Gastrocnemius medialis (tissue), 4 donors: ENCODE data around the gene KIAA0930. TPM values are rescaled to one million over a fixed set of nuclear protein-coding genes. Genes with fewer than 3 reads are reported as not detected.
"Not testable (repeated sequence)": the region's sequence is repeated elsewhere in the genome, so short reads cannot be mapped to it uniquely, and the experiment has no call there.

Experiments
- ATAC-seq, 2 donors: fragments of 150-250 bp; one replicate each; pipeline ENCODE4 v1.9.1; 2016
- DNase-seq, 2 donors: peaks; one replicate each; pipeline ENCODE4 v3.0.0-alpha.2; 2019
- H3K27ac ChIP-seq, 4 donors: fragments of 200-600 bp; sonication (generic); 1 replicate in 1 of 4; 2 replicates in 3 of 4; pipeline ENCODE4 v1.5.1; 2016 to 2018; ENCODE audit warnings: mild to moderate bottlenecking in 2 of 4, moderate library complexity in 1 of 4
- H3K27me3 ChIP-seq, 3 donors: fragments of 200-600 bp; sonication (generic) in 2 of 3; 1 replicate in 1 of 3; 2 replicates in 2 of 3; pipeline versions ENCODE4 v1.5.1 to v1.6.0; 2016 to 2019; ENCODE audit warnings: mild to moderate bottlenecking in 1 of 3, moderate library complexity in 1 of 3
- H3K36me3 ChIP-seq, 2 donors: fragments of 200-600 bp; sonication (generic) in 1 of 2; one replicate each; pipeline ENCODE4 v1.5.1; 2017 to 2018
- H3K4me1 ChIP-seq, 2 donors: fragments of 200-600 bp; sonication (generic) in 1 of 2; one replicate each; pipeline ENCODE4 v1.5.1; 2016 to 2017; ENCODE audit warnings: mild to moderate bottlenecking in 2 of 2
- H3K4me3 ChIP-seq, 4 donors: fragments of 200-600 bp; sonication (generic) in 3 of 4; 1 replicate in 1 of 4; 2 replicates in 3 of 4; pipeline ENCODE4 v1.5.1; 2016 to 2019; ENCODE audit warnings: mild to moderate bottlenecking in 2 of 4
- H3K9me3 ChIP-seq, 3 donors: fragments of 200-600 bp; sonication (generic) in 2 of 3; 1 replicate in 1 of 3; 2 replicates in 2 of 3; pipeline ENCODE4 v1.5.1; 2016 to 2019
- CTCF ChIP-seq, 5 experiments: fragments of 450-650 bp in 3 of 5; fragments of 200-600 bp in 2 of 5; sonication (generic) in 2 of 5; IDR thresholded peaks in 4 of 5; conservative IDR thresholded peaks in 1 of 5; 1 replicate in 4 of 5; 2 replicates in 1 of 5; pipeline ENCODE4 v1.5.1; 2016 to 2019; ENCODE audit warnings: antibody characterized with exemption in 5 of 5, mild to moderate bottlenecking in 3 of 5, moderate library complexity in 3 of 5
- POLR2A ChIP-seq, 2 donors: fragments of 450-650 bp; IDR thresholded peaks; one replicate each; pipeline ENCODE4 v1.6.1; 2017; ENCODE audit warnings: antibody characterized with exemption in 2 of 2, mild to moderate bottlenecking in 2 of 2, moderate library complexity in 2 of 2
- in situ Hi-C, 4 donors: fragments of 200-750 bp; cut with MboI; loops; one replicate each; pipeline versions ENCODE4 v1.15.0 to v1.8.0; 2017; ENCODE audit warnings: low sequenced_read_pairs in 4 of 4
- intact Hi-C: fragments of 100-400 bp; cut with DNase I; formaldehyde crosslinking; loops from one replicate; pipeline ENCODE4 v1.15.1; 2023; ENCODE audit warnings: low total_unique reads
- total RNA-seq, 4 donors: library from RNA; depleted of rRNA; stranded (reverse); fragments of >200 nt; gene quantifications; one replicate each; pipeline versions ENCODE4 v1.1.0 to v1.2.3, GENCODE V29; 2016

KIAA0930 gene
- total RNA-seq, 4 donors from 2014 or later, result 45.1 to 99.9 (median 53.7) TPM

GRCh38 chr22:45259754-45260394 lies 19.2 kb upstream of the KIAA0930 start:
- intact Hi-C loops, result no loop called here
- in situ Hi-C loops, result loop anchor here in 1 of 4 donors (10.0 kb wide), 1 partner anchor 295 kb away; no protein-coding TSS in a partner anchor

GRCh38 chr22:45257941-45258340 lies 17.2 kb upstream of the KIAA0930 start:
- H3K27ac ChIP-seq, H3K27me3 ChIP-seq, intact Hi-C loops, in situ Hi-C loops, DNase-seq, H3K9me3 ChIP-seq, H3K4me3 ChIP-seq, H3K4me1 ChIP-seq, ATAC-seq, H3K36me3 ChIP-seq: not testable (repeated sequence)

More at GRCh38 chr22:45259754-45260394, 19.2 kb upstream of the KIAA0930 start:
- no peaks in the 10 kb centered on the region for H3K9me3 ChIP-seq
- no peaks in the 10 kb centered on the region for H3K27me3 ChIP-seq
- H3K27ac ChIP-seq, result no peak overlapping the region
- DNase-seq, result no peak
- TF ChIP-seq POLR2A (IDR thresholded peaks at IDR 0.05) (no peak), CTCF (IDR thresholded peaks at IDR 0.05 in 4 of 5, conservative IDR thresholded peaks at IDR 0.05 in 1 of 5) (no peak)
- H3K4me1 ChIP-seq, result peaks cover 11 to 13% of the 10 kb centered on the region in 2 donors
- H3K4me3 ChIP-seq, result no peak overlapping the region
- ATAC-seq, result no peak
- no peaks in the 10 kb centered on the region for H3K36me3 ChIP-seq

GRCh38 chr22:45254789-45255278 lies 14.1 kb upstream of the KIAA0930 start:
- in situ Hi-C loops, result no loop called here
- Histone ChIP-seq H3K36me3 (no peaks in the 10 kb centered on the region), H3K27ac (no peak overlapping the region), H3K4me3 (no peak overlapping the region), H3K4me1 (no peaks in the 10 kb centered on the region), H3K27me3 (no peaks in the 10 kb centered on the region), H3K9me3 (no peaks in the 10 kb centered on the region)
- TF ChIP-seq CTCF (IDR thresholded peaks at IDR 0.05 in 4 of 5, conservative IDR thresholded peaks at IDR 0.05 in 1 of 5) (no peak), POLR2A (IDR thresholded peaks at IDR 0.05) (no peak)
- ATAC-seq, result no peak
- DNase-seq, result no peak
- intact Hi-C loops, result no loop called here

GRCh38 chr22:45254388-45254787 lies 13.7 kb upstream of the KIAA0930 start:
- H3K9me3 ChIP-seq, result no peaks in the 10 kb centered on the region
- no peaks in the 10 kb centered on the region for H3K4me1 ChIP-seq
- intact Hi-C loops, result no loop called here
- DNase-seq (no peak), ATAC-seq (no peak)
- TF ChIP-seq POLR2A (IDR thresholded peaks at IDR 0.05), result no peak
- no peak for TF ChIP-seq CTCF (IDR thresholded peaks at IDR 0.05 in 4 of 5, conservative IDR thresholded peaks at IDR 0.05 in 1 of 5)
- H3K4me3 ChIP-seq, result no peak overlapping the region
- no peak overlapping the region for H3K27ac ChIP-seq
- in situ Hi-C loops, result no loop called here
- no peaks in the 10 kb centered on the region for H3K36me3 ChIP-seq
- H3K27me3 ChIP-seq, result no peaks in the 10 kb centered on the region

- Histone ChIP-seq H3K9me3 (no peaks in the 10 kb centered on the region), H3K27ac (no peak overlapping the region), H3K36me3 (no peaks in the 10 kb centered on the region), H3K4me3 (no peak overlapping the region), H3K27me3 (no peaks in the 10 kb centered on the region), H3K4me1 (no peaks in the 10 kb centered on the region)
- TF ChIP-seq POLR2A (IDR thresholded peaks at IDR 0.05), result no peak
- TF ChIP-seq CTCF (IDR thresholded peaks at IDR 0.05 in 4 of 5, conservative IDR thresholded peaks at IDR 0.05 in 1 of 5), result no peak
- intact Hi-C loops, result no loop called here
- DNase-seq, result no peak
- in situ Hi-C loops, result no loop called here
- ATAC-seq, result no peak
These were observed 12.4 kb upstream of the KIAA0930 start for GRCh38 chr22:45253039-45253641.
